ENCODE data around the gene CNNM3.

DNA sequence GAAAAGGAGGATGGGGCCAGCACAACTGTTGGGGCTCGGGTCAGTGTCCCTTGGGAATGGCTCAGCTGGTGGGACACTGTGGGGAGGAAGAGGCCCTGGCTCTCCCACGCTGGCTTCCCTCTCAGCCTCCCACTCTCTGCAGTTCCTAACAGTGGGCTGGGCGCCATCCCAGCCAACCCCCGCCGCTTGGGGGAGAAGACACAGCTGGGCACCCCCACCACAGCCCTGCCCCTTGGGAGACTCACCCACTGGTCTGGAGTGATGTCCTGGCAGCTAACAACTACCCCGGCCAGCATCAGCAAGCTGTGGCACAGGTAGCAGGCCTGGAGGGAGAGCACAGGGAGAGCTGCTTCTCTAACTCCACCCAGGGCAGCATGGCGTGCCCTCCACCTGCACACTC is 62.1 kb downstream of the CNNM3 start:
- TF ChIP-seq, protein P1, sequence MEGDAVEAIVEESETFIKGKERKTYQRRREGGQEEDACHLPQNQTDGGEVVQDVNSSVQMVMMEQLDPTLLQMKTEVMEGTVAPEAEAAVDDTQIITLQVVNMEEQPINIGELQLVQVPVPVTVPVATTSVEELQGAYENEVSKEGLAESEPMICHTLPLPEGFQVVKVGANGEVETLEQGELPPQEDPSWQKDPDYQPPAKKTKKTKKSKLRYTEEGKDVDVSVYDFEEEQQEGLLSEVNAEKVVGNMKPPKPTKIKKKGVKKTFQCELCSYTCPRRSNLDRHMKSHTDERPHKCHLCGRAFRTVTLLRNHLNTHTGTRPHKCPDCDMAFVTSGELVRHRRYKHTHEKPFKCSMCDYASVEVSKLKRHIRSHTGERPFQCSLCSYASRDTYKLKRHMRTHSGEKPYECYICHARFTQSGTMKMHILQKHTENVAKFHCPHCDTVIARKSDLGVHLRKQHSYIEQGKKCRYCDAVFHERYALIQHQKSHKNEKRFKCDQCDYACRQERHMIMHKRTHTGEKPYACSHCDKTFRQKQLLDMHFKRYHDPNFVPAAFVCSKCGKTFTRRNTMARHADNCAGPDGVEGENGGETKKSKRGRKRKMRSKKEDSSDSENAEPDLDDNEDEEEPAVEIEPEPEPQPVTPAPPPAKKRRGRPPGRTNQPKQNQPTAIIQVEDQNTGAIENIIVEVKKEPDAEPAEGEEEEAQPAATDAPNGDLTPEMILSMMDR (IDR thresholded peaks at IDR 0.05) = no peak
- TF ChIP-seq POLR2A (IDR thresholded peaks at IDR 0.05) = no peak
